ENCODE measurements around the gene WWC1.

Gene WWC1

DNA sequence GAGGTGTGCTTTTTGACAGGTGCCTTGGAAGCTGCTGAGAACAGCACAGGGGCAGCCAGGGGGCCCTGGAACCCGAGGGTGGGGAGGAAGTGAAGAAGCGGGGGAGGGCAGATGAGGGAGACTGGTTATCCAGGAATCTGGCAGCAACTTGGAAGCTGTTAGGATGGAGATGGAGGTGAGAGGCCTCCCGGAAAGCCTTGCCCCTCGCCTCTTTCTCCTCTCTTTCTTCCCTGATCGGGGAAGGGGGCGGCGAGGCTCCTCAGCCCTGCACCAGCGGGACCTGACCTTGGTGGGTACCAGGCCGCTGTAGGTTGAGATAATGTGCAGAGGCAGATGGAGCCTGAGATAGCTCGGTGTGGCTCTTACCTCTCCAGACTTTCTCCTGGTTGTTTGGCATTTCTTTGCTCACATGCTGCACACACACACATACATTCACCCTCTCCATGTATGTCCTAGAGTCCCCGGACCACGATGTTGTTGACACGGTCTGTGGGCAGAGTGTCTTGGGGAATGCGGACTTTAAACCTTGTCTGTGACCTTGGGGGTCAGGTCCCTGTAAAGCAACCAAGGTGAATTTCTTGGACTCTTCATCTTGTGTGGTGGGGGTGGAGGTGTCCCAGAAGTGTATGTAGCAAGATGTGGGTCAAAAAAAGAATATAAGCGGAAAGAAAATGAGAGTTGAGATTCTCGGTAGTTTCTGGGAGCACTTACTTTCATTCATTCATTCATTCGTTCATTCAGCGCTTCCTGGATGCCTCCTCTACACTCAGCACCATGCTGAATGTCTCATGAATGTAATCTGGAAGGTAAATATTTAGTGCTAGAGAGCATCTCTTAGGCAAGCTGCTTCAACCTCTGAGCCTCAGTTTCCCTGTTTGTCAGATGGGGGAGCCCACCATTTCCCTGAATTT, 1.6 kb downstream of the WWC1 start:
- ATAC-seq (replicated peaks) = no peak
- Mint-ChIP-seq H3K27ac (no peak overlapping the region), H3K27me3 (peaks cover 39 to 72% of the 10 kb centered on the region in 2 donors)

DNA sequence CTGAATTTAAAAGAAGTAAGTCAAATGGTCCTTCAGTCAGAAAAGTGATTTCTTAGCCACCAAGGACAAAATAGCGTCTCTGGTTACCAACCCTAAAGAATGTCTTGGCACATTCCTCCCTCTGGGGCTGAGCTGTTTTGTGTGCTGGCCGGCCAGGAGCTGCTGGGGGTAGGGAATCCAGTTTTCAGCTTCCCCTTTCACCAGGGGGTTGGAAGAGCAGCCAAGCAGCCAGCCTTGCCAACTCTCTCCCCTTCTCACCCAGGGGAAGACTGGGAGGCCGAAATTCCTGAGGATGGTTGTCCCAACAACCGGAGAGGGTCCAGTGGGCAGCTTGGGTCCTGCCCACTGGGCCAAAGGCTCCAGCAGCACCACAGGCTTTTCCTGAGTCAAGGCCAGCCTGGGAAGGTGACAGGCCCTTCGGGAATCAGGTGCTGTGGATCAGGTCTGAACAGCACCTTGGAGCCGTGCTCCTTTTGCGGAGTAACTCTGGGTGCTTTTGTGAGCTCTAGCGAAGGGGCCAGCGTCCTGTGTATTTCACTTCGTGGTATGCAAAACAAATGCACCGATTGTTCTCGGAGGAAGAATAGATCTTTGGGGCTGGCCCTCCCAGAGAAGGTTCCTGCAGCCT, 4.2 kb downstream of the WWC1 start:
- no peak for ATAC-seq (replicated peaks)
- H3K4me1 Mint-ChIP-seq = peaks cover 4 to 15% of the 10 kb centered on the region in 2 donors
- H3K36me3 Mint-ChIP-seq = peaks cover 0 to 1% of the 10 kb centered on the region in 2 donors
- H3K4me3 Mint-ChIP-seq = no peak overlapping the region
- peaks cover 0 to 1% of the 10 kb centered on the region in 2 donors for H3K9me3 Mint-ChIP-seq
- no peak for DNase-seq
- H3K27ac Mint-ChIP-seq = no peak overlapping the region
- peaks cover 31 to 48% of the 10 kb centered on the region in 2 donors for H3K27me3 Mint-ChIP-seq

More for the DNA sequence above, 1.6 kb downstream of the WWC1 start:
- Mint-ChIP-seq H3K4me3 (no peak overlapping the region), H3K4me1 (peaks cover 8 to 28% of the 10 kb centered on the region in 2 donors), H3K36me3 (peaks cover 0 to 3% of the 10 kb centered on the region in 2 donors), H3K9me3 (peaks cover 1 to 4% of the 10 kb centered on the region in 2 donors)
- DNase-seq = no peak

DNA sequence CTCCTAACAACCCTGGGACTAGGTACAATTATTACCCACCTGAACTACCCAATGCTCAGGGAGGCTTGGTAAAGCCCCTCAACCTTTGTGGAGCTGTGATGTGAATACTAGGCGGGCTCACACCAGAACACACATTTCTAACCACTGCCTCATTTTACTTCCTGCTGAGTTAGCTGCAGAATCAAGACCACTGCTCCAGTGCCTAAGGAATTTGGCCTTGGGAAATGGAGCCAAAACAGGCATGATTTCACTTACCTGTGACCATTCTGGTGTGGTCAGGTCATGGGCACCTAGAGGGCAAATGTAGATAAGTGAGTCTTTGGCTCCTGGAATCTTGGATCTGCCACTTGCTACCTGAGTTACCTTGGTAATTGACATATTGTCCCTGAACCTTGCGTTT, 5.2 kb downstream of the WWC1 start:
- no peak for ATAC-seq (replicated peaks)
- no peak overlapping the region for H3K27ac Mint-ChIP-seq
- H3K4me1 Mint-ChIP-seq = peaks cover 2 to 9% of the 10 kb centered on the region in 2 donors
- H3K27me3 Mint-ChIP-seq = peaks cover 26 to 40% of the 10 kb centered on the region in 2 donors
- no peaks in the 10 kb centered on the region for H3K9me3 Mint-ChIP-seq
- no peak overlapping the region for H3K4me3 Mint-ChIP-seq
- DNase-seq = no peak
- no peaks in the 10 kb centered on the region for H3K36me3 Mint-ChIP-seq

DNA sequence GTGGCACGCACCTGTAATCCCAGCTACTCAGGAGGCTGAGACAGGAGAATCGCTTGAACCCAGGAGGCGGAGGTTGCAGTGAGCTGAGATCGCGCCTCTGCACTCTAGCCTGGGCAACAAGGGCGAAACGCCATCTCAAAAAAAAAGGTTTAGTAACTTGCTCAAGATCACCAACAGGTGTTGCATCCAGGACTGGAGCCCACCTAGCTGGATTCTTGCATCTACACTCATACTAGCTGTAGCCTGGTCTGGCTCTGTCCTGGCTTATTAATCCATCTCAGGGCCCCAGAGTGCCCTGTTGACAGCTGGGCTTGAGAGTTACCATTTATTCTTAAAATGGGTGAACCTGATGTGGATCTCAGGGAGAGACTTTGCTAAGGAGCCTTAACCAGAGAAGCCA, 7.5 kb downstream of the WWC1 start:
- Mint-ChIP-seq H3K27me3 (peaks cover 10 to 32% of the 10 kb centered on the region in 2 donors), H3K36me3 (no peaks in the 10 kb centered on the region), H3K27ac (no peak overlapping the region), H3K4me1 (no peaks in the 10 kb centered on the region), H3K4me3 (no peak overlapping the region), H3K9me3 (peaks cover 0 to 2% of the 10 kb centered on the region in 2 donors)
- ATAC-seq (replicated peaks) (no peak), DNase-seq (no peak)

DNA sequence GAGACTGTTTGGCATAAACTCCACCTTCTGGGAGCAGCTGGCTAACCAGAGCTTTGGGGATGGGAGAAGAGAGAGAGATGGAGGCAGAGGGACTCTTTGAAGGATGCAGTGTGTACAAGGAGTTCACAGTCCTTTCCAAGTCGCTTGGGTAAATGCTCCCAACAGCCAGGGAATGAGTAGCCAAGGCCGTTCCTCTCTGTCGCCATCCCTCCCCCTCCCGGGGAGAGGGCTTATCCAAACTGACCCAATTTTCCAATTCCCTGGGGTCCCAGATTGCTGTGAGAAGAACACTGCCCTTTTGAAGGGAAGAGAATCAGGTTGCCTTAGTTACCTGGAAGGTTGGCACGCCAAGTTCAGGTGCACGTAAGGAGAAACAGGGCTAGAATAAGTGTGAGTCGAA, 7.9 kb downstream of the WWC1 start:
- H3K36me3 Mint-ChIP-seq = no peaks in the 10 kb centered on the region
- no peak overlapping the region for H3K27ac Mint-ChIP-seq
- no peak overlapping the region for H3K4me3 Mint-ChIP-seq
- peaks cover 0 to 2% of the 10 kb centered on the region in 2 donors for H3K9me3 Mint-ChIP-seq
- peaks cover 6 to 28% of the 10 kb centered on the region in 2 donors for H3K27me3 Mint-ChIP-seq
- no peak for ATAC-seq (replicated peaks)
- DNase-seq = no peak
- no peaks in the 10 kb centered on the region for H3K4me1 Mint-ChIP-seq

DNA sequence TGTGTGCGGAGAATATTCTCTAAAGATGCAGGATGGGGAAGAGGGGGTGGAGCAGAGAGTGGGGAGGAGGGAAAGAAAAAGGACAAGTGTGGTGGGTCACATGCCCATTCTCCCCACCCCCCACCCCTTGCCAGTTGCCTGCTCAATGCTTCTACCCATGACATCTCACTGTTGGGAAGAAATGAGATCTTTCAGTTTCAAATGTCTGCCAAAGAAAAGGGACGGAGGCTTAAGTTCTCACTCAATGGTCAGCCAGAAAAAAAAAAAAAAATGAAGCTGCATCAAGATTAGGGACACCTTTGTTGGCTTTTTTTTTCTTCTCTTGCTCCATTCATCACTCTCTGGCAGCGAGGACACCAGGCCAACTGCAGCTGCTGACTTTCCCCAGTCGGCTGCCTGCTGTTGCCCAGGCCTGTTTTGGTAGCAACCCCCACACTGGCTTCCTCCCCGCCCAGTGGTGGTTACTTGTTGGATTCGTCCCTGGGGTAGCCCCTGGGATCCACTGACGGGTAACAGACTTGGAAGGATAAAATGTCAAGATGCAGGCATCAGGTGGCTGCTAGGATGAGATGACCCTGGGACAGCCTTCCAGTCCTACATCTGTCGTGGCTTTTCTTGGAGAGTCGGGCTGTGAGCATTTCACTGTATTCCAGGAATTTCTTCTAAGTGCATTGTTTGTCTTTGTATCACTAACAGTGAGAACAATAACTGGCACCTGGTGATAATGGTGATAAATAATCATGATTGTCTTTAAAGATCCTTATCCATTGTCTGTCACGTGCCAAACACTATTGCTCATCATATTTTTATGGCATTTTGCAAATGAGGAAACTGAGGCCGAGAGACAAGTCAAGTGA, 9.1 kb downstream of the WWC1 start:
- H3K36me3 Mint-ChIP-seq = no peaks in the 10 kb centered on the region
- DNase-seq (no peak), ATAC-seq (replicated peaks) (no peak)
- H3K27ac Mint-ChIP-seq = no peak overlapping the region
- peaks cover 0 to 2% of the 10 kb centered on the region in 2 donors for H3K9me3 Mint-ChIP-seq
- no peak overlapping the region for H3K4me3 Mint-ChIP-seq
- H3K4me1 Mint-ChIP-seq = no peaks in the 10 kb centered on the region
- H3K27me3 Mint-ChIP-seq = peaks cover 0 to 17% of the 10 kb centered on the region in 2 donors

DNA sequence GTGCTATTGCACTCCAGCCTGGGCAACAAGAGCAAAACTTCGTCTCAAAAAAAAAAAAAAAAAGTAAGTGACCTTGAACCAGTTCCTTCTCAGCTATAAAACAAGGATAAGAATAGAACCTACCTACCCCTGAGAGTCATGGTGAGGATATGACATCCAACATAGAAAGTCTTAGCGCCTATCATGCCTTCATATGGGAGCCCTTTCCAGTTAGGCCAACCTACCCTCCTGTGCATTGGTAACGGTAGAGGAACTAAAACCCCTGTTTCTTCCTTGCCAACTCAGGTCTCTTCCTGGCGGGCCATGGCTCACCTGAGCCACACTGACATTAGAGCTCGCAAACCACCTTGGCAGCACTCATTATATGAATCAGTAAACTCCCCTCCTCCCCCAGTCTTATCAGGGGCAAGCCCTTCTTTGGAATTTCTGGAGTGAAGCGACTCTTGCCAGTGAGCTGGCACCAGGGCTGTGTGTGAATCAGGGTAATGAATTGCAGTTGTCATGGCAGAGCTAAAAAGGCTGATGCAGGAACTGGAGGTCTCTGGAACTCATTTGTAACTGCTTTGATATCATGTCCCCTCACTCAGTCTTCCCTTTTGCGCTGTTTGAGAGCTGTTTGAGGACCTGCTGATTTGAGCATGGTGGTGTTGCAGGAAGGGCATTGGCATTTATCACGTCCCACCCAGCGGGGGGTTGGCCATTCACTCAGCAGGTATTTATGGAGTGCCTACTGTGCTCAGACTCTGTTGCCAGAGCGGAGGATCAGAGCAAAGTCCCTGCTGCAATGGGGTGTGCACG, 10.3 kb downstream of the WWC1 start:
- Mint-ChIP-seq H3K4me1 (no peaks in the 10 kb centered on the region), H3K9me3 (peaks cover 0 to 2% of the 10 kb centered on the region in 2 donors), H3K27ac (no peak overlapping the region), H3K36me3 (no peaks in the 10 kb centered on the region), H3K4me3 (no peak overlapping the region), H3K27me3 (peaks cover 0 to 9% of the 10 kb centered on the region in 2 donors)
- ATAC-seq (replicated peaks) = no peak
- DNase-seq = no peak

DNA sequence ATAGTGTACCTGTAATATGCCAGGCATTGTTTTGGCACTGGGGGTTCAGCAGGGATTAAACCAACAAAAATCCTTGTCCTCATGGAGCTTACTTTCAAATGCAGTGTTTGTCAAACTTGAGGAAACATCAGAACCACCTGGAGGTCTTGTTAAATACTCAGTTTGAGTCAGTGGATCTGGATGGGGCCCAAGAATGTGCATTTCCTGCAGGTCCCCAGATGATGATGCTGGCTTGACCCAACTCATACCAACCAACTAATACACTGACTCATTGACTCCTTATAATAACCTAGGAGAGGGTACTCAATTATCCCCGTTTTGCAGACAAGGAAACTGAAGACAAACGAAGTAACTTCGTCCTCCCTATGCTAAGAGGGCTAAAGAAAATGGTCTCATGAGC, 11.3 kb downstream of the WWC1 start:
- DNase-seq = no peak
- no peaks in the 10 kb centered on the region for H3K36me3 Mint-ChIP-seq
- peaks cover 0 to 9% of the 10 kb centered on the region in 2 donors for H3K27me3 Mint-ChIP-seq
- peaks cover 0 to 2% of the 10 kb centered on the region in 2 donors for H3K9me3 Mint-ChIP-seq
- no peak overlapping the region for H3K4me3 Mint-ChIP-seq
- no peaks in the 10 kb centered on the region for H3K4me1 Mint-ChIP-seq
- ATAC-seq (replicated peaks) = no peak
- no peak overlapping the region for H3K27ac Mint-ChIP-seq

DNA sequence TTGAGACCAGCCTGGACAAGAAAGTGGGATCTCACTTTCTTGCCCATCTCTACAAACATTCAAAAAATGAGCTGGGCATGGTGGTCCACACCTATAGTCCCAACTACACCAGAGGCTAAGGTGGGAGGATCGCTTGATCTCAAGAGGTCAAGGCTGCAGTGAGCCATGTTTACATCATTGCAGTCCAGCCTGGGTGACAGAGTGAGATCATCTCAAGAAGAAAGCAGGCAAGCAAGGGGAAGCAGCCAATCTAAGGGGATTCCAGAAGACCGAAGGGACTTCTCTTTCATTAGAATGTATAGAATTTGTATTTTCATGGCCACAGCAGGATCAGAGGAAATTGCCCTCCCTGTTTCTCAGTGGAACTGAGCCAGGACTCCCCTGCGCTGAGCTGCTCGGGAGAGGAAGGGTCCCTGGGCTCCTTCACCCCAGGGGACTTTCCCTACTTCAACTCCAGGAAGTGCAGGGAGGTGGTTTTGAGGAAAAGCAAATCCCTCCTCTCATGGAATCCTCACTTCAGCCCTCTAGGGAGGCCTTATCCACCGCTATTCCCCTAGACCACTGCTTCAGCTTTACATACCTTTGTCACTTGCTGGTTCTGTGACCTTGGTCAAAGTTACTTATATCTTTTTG, 12.1 kb downstream of the WWC1 start:
- DNase-seq (no peak), ATAC-seq (replicated peaks) (no peak)
- H3K9me3 Mint-ChIP-seq = peaks cover 0 to 2% of the 10 kb centered on the region in 2 donors
- no peaks in the 10 kb centered on the region for H3K36me3 Mint-ChIP-seq
- no peak overlapping the region for H3K27ac Mint-ChIP-seq
- peaks cover 0 to 9% of the 10 kb centered on the region in 2 donors for H3K27me3 Mint-ChIP-seq
- H3K4me1 Mint-ChIP-seq = no peaks in the 10 kb centered on the region
- H3K4me3 Mint-ChIP-seq = no peak overlapping the region

DNA sequence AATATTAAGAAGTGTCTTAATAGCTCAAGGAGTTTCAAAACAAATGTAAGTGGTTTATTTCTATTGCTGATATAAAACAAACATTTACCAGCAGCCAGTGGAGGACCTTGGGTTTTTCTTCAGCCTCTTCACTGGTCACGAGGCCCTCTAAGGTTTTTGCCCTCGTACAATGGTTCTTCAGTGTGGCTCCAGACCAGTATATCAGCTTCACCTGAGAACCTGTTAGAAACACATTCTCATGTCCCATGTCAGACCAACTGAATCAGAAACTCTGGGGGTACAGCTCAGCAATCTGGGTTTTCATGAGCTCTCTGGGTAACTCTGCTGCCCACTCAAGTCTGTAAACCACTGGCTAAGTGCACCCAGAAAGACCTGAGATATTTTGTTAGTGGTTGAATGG, 12.9 kb downstream of the WWC1 start:
- Mint-ChIP-seq H3K27me3 (peaks cover 0 to 17% of the 10 kb centered on the region in 2 donors), H3K36me3 (no peaks in the 10 kb centered on the region)
- DNase-seq = no peak

DNA sequence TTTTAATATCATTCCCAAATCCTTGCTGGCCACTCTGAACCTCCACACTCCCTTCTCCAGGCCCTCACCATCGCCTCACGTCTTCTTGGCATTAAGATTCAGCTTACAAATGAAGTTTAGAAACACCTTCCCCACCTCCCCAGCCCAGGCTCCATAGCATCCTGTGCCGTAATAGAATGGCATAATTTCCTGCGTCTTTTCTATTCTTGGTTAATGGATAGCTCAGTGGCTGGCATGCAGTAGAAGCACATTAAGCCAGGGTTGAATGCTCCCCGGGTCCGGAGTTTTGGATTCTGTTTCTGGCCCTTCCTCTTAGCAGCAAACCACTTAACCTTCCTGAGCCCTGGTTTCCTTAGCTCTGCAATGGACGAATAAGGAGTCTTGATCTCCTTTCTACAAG, 13.8 kb downstream of the WWC1 start:
- Mint-ChIP-seq H3K36me3 (no peaks in the 10 kb centered on the region), H3K27me3 (peaks cover 0 to 21% of the 10 kb centered on the region in 2 donors), H3K27ac (no peak overlapping the region), H3K4me3 (no peak overlapping the region), H3K4me1 (no peaks in the 10 kb centered on the region), H3K9me3 (peaks cover 0 to 2% of the 10 kb centered on the region in 2 donors)
- ATAC-seq (replicated peaks) (no peak), DNase-seq (no peak)

More for the DNA sequence above, 12.9 kb downstream of the WWC1 start:
- no peak overlapping the region for H3K27ac Mint-ChIP-seq
- no peak overlapping the region for H3K4me3 Mint-ChIP-seq
- ATAC-seq (replicated peaks) = no peak
- H3K4me1 Mint-ChIP-seq = no peaks in the 10 kb centered on the region
- H3K9me3 Mint-ChIP-seq = peaks cover 0 to 2% of the 10 kb centered on the region in 2 donors

DNA sequence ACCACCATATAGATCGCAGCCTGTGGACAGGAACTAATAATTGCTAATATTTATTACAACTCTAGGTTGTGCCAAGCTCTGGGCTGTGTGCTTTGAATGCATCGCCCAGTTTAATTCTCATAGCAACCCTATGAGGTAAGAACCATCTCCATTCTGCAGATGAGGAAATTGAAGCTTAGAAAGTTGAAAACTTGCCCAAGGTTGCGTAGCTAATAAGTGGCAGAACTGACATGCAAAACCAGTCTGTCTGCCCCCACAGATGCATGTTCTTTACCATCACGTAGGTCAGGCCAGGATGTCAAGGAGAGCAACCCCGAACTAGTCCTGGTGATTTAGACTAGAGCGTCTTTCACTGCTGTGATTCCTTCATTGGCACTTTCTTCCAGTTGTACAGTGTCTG, 15.6 kb downstream of the WWC1 start:
- Mint-ChIP-seq H3K27me3 (peaks cover 0 to 17% of the 10 kb centered on the region in 2 donors), H3K36me3 (no peaks in the 10 kb centered on the region), H3K4me1 (no peaks in the 10 kb centered on the region), H3K4me3 (no peak overlapping the region), H3K9me3 (peaks cover 0 to 1% of the 10 kb centered on the region in 2 donors), H3K27ac (no peak overlapping the region)
- ATAC-seq (replicated peaks) = no peak
- no peak for DNase-seq

DNA sequence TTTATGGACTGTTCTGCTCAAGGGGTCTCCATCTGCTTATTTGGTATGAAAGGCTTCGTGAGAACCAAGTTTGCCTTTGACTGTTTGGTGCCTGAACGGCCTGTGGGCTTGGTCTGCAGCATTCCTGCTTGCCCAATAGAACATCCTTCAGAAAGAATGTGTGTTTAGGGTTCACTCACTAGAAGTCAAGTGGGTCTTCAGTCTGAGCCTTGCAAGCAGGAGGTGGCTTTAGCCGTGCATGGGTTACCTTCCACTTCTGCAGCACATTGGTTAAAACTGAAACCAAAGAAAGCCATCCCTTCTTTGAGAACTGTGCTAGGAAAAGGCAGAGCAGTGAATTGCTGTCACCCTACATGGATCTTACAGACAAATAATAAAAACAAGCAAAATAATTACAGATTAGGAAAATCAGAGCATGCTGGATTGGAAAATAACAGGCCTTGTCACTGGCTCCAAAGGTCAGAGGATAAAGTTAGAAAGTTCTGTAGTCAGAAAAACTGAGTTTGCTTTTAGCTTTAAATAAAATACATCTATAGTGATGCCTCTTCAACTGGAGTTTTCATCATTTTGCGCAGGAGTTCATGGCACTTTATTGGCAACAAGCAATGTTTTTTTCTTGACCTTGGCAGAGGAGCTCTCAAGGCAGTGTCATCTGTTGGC, 16.6 kb downstream of the WWC1 start:
- H3K36me3 Mint-ChIP-seq = no peaks in the 10 kb centered on the region
- no peak overlapping the region for H3K4me3 Mint-ChIP-seq
- H3K27ac Mint-ChIP-seq = no peak overlapping the region
- H3K27me3 Mint-ChIP-seq = peaks cover 0 to 12% of the 10 kb centered on the region in 2 donors
- DNase-seq (no peak), ATAC-seq (replicated peaks) (no peak)
- no peaks in the 10 kb centered on the region for H3K9me3 Mint-ChIP-seq
- H3K4me1 Mint-ChIP-seq = no peaks in the 10 kb centered on the region

All from stimulated activated naive B cell treated with anti-CD40 and anti-IgM and Interleukin-4, amounts not matched to agents 10 μg/mL and 1 μg/mL and 100 μg/mL, for 72 hours (primary cell).